Left colon (tissue), 2 donors: Measurements from ENCODE around the gene DGKA. TPM values are rescaled to one million over a fixed set of nuclear protein-coding genes. Genes with fewer than 3 reads are reported as not detected.

Source experiments
- total RNA-seq, 2 donors: library from RNA; stranded (reverse); fragmentation: NEBNext Ultra II Directional; extraction: Animal tissue kit (Norgen Biotek cat#: 25700); gene quantifications; one replicate each; pipeline ENCODE4 v1.2.1, GENCODE V29; 2021
- donor health status: DM: no; HTN: no; CAD: no.
- donor health status: DM: yes; HTN: yes; CAD: no.

Gene DGKA
- total RNA-seq, 2 donors from 2014 or later, result 108 to 114 TPM

Other genes starting within 250 kb of the DGKA start
- gene ITGA7, start 223.3 kb upstream of the DGKA start, total RNA-seq, result 10 to 100 TPM; 10.2 to 56.5 TPM
- gene BLOC1S1, start 215.1 kb upstream of the DGKA start, total RNA-seq, result 100 to 1,000 TPM; 266 to 300 TPM
- 10 to 100 TPM; 34.2 to 37.7 TPM for gene RDH5, start 210.8 kb upstream of the DGKA start, total RNA-seq
- 1,000 to 10,000 TPM; 1,137 to 1,252 TPM for gene CD63, start 202.2 kb upstream of the DGKA start, total RNA-seq
- gene GDF11, start 188.0 kb upstream of the DGKA start, total RNA-seq, result 1 to 10 TPM; 1.5 to 2.7 TPM
- gene SARNP, start 113.4 kb upstream of the DGKA start, total RNA-seq, result 10 to 100 TPM; 42.7 to 43.7 TPM
- 10 to 100 TPM; 64.5 to 82.9 TPM for gene ORMDL2, start 113.1 kb upstream of the DGKA start, total RNA-seq
- gene DNAJC14, start 101.6 kb upstream of the DGKA start, total RNA-seq, result 10 to 100 TPM; 27.8 to 32.5 TPM
- 1 to 10 TPM; 2.8 to 6.4 TPM for gene MMP19, start 88.2 kb upstream of the DGKA start, total RNA-seq
- 10 to 100 TPM; 41.7 to 45.0 TPM for gene PYM1, start 3.3 kb upstream of the DGKA start, total RNA-seq
- gene PMEL, start 34.9 kb downstream of the DGKA start, total RNA-seq, result 1 to 10 TPM; 2.0 to 5.0 TPM
- 10 to 100 TPM; 10.4 to 19.7 TPM for gene CDK2, start 35.7 kb downstream of the DGKA start, total RNA-seq
- gene RAB5B, start 42.9 kb downstream of the DGKA start, total RNA-seq, result 100 to 1,000 TPM; 149 to 169 TPM
- gene SUOX, start 66.1 kb downstream of the DGKA start, total RNA-seq, result 10 to 100 TPM; 24.1 to 24.4 TPM
- 1 to 10 TPM; 3.9 to 5.0 TPM for gene IKZF4, start 89.9 kb downstream of the DGKA start, total RNA-seq
- 10 to 100 TPM; 54.5 to 73.9 TPM for gene RPS26, start 110.8 kb downstream of the DGKA start, total RNA-seq
- 100 to 1,000 TPM; 188 to 261 TPM for gene ERBB3, start 149.0 kb downstream of the DGKA start, total RNA-seq
- gene PA2G4, start 173.4 kb downstream of the DGKA start, total RNA-seq, result 10 to 100 TPM; 59.6 to 80.9 TPM
- 1,000 to 10,000 TPM; 2,955 to 2,956 TPM for gene RPL41, start 185.5 kb downstream of the DGKA start, total RNA-seq
- gene ZC3H10, start 187.1 kb downstream of the DGKA start, total RNA-seq, result 1 to 10 TPM; 3.5 to 4.1 TPM
- gene ESYT1, start 197.1 kb downstream of the DGKA start, total RNA-seq, result 10 to 100 TPM; 44.4 to 48.6 TPM
- gene MYL6B, start 221.4 kb downstream of the DGKA start, total RNA-seq, result 10 to 100 TPM; 17.1 to 21.9 TPM
- gene MYL6, start 227.2 kb downstream of the DGKA start, total RNA-seq, result 1,000 to 10,000 TPM; 1,832 to 2,224 TPM